Neural progenitor cell (in vitro differentiated cells): ENCODE measurements around the gene PSMD9. TPM values are rescaled to one million over a fixed set of nuclear protein-coding genes. Genes with fewer than 3 reads are reported as not detected.

Experiments
- DNase-seq: peaks from one replicate; pipeline ENCODE4 v3.0.0-alpha.2; 2016; ENCODE audit warnings: low spot score
- H2AFZ ChIP-seq: fragments of 200-600 bp; sonication (generic); replicated peaks from 2 replicates; pipeline ENCODE4 v1.6.1; 2016; ENCODE audit warnings: antibody characterized with exemption
- H3F3A ChIP-seq: fragments of 200-600 bp; sonication (generic); 2 replicates; pipeline ENCODE4 v1.6.1; 2016; ENCODE audit warnings: antibody characterized with exemption, low read depth
- H3K27ac ChIP-seq: fragments of 200-600 bp; sonication (generic); 2 replicates; pipeline ENCODE4 v1.5.1; 2016; ENCODE audit warnings: mild to moderate bottlenecking
- H3K27me3 ChIP-seq: fragments of 200-600 bp; sonication (generic); 2 replicates; pipeline ENCODE4 v1.6.1; 2016; ENCODE audit warnings: mild to moderate bottlenecking, moderate library complexity
- H3K36me3 ChIP-seq: fragments of 200-600 bp; sonication (generic); 2 replicates; pipeline ENCODE4 v1.5.1; 2016
- H3K4me1 ChIP-seq: fragments of 200-600 bp; sonication (generic); 2 replicates; pipeline ENCODE4 v1.6.1; 2016; ENCODE audit warnings: mixed run types
- H3K4me2 ChIP-seq: fragments of 200-600 bp; sonication (generic); 2 replicates; pipeline ENCODE4 v1.6.1; 2016
- H3K4me3 ChIP-seq: fragments of 200-600 bp; sonication (generic); 2 replicates; pipeline ENCODE4 v1.5.1; 2016
- H3K79me2 ChIP-seq: fragments of 200-600 bp; sonication (generic); 2 replicates; pipeline ENCODE4 v1.6.1; 2016; ENCODE audit warnings: low read depth
- H3K9ac ChIP-seq: fragments of 200-600 bp; sonication (generic); 2 replicates; pipeline ENCODE4 v1.6.1; 2016
- H3K9me3 ChIP-seq: fragments of 200-600 bp; sonication (generic); 2 replicates; pipeline ENCODE4 v1.5.1; 2016; ENCODE audit warnings: low read depth
- H4K20me1 ChIP-seq: fragments of 200-600 bp; sonication (generic); 2 replicates; pipeline ENCODE4 v1.6.1; 2016; ENCODE audit warnings: low read depth
- H3K27ac Mint-ChIP-seq: 3 replicates; pipeline ENCODE4 v1.8.0; 2021; ENCODE audit warnings: mixed read lengths
- H3K27me3 Mint-ChIP-seq: 2 replicates; pipeline ENCODE4 v1.8.0; 2022; ENCODE audit warnings: low read depth, mild to moderate bottlenecking, inconsistent platforms, moderate library complexity, mixed read lengths; ENCODE audit not compliant: insufficient read depth
- H3K36me3 Mint-ChIP-seq: 3 replicates; pipeline ENCODE4 v1.8.0; 2021; ENCODE audit warnings: mixed read lengths
- H3K4me1 Mint-ChIP-seq: 3 replicates; pipeline ENCODE4 v1.8.0; 2021; ENCODE audit warnings: mixed read lengths
- H3K4me3 Mint-ChIP-seq: 3 replicates; pipeline ENCODE4 v1.8.0; 2021; ENCODE audit warnings: mild to moderate bottlenecking, moderate library complexity, mixed read lengths
- H3K9me3 Mint-ChIP-seq: 3 replicates; pipeline ENCODE4 v1.8.0; 2020; ENCODE audit warnings: mixed read lengths
- EZH2 ChIP-seq: fragments of 200-600 bp; sonication (generic); IDR thresholded peaks from 2 replicates; pipeline ENCODE4 v1.6.1; 2017; ENCODE audit warnings: antibody characterized with exemption, mild to moderate bottlenecking, moderate library complexity
- EZH2phosphoT487 ChIP-seq: fragments of 200-600 bp; sonication (generic); IDR thresholded peaks from 2 replicates; pipeline ENCODE4 v1.6.1; 2017; ENCODE audit warnings: antibody characterized with exemption
- total RNA-seq: library from RNA; depleted of rRNA; stranded (reverse); fragments of >200 nt; gene quantifications from 2 replicates; pipeline ENCODE4 v1.2.3, GENCODE V29; 2015; ENCODE audit warnings: low replicate concordance
- TF ChIP-seq, protein P1 (sequence below): fragments of 200-600 bp; sonication (generic); IDR thresholded peaks from 2 replicates; pipeline ENCODE4 v1.5.1; 2017; ENCODE audit warnings: antibody characterized with exemption, mild to moderate bottlenecking

PSMD9 gene
- total RNA-seq, 1 donor from 2014 or later = 60.9 TPM

DNA sequence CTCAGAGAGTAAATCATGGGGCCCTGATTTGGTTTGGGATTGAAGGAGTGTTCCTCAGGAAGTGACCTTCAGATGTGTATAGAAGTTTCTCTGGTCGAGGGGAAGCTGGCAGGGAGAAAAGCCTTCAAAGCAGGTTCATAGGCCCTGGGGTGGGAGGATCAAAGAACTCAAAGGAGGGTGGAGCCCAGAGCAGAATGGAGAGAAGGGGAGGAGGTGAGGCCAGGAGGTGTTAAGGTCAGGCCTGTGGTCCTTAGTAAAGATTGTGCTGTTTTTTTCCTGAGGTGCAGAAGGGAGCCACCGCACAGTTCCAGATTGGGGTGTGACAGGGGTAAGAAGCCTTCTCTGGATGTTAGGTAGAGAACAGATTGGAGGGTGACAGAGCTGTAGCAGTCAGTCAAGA lies 20.1 kb downstream of the PSMD9 start:
- no peaks in the 10 kb centered on the region for H3K9me3 Mint-ChIP-seq
- peaks cover 6% of the 10 kb centered on the region for H3K4me1 Mint-ChIP-seq
- no peak overlapping the region for H3K4me2 ChIP-seq
- H3K4me3 ChIP-seq = no peak overlapping the region
- H2AFZ ChIP-seq = no peak overlapping the region
- H3K9ac ChIP-seq = no peak overlapping the region
- no peaks in the 10 kb centered on the region for H3K36me3 ChIP-seq
- peaks cover 33% of the 10 kb centered on the region for H3K36me3 Mint-ChIP-seq
- no peak overlapping the region for H3K27ac ChIP-seq
- no peaks in the 10 kb centered on the region for H3K27me3 ChIP-seq
- H3K9me3 ChIP-seq = no peaks in the 10 kb centered on the region
- H3K4me3 Mint-ChIP-seq = no peak overlapping the region
- H3K27ac Mint-ChIP-seq = peak overlapping the region; percentile 61
- no peaks in the 10 kb centered on the region for H3F3A ChIP-seq
- H4K20me1 ChIP-seq = no peaks in the 10 kb centered on the region
- DNase-seq = no peak
- H3K27me3 Mint-ChIP-seq = no peaks in the 10 kb centered on the region
- H3K79me2 ChIP-seq = no peaks in the 10 kb centered on the region
- TF ChIP-seq, protein P1, sequence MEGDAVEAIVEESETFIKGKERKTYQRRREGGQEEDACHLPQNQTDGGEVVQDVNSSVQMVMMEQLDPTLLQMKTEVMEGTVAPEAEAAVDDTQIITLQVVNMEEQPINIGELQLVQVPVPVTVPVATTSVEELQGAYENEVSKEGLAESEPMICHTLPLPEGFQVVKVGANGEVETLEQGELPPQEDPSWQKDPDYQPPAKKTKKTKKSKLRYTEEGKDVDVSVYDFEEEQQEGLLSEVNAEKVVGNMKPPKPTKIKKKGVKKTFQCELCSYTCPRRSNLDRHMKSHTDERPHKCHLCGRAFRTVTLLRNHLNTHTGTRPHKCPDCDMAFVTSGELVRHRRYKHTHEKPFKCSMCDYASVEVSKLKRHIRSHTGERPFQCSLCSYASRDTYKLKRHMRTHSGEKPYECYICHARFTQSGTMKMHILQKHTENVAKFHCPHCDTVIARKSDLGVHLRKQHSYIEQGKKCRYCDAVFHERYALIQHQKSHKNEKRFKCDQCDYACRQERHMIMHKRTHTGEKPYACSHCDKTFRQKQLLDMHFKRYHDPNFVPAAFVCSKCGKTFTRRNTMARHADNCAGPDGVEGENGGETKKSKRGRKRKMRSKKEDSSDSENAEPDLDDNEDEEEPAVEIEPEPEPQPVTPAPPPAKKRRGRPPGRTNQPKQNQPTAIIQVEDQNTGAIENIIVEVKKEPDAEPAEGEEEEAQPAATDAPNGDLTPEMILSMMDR = no peak
- no peak for TF ChIP-seq EZH2
- no peak for TF ChIP-seq EZH2phosphoT487
- no peaks in the 10 kb centered on the region for H3K4me1 ChIP-seq

DNA sequence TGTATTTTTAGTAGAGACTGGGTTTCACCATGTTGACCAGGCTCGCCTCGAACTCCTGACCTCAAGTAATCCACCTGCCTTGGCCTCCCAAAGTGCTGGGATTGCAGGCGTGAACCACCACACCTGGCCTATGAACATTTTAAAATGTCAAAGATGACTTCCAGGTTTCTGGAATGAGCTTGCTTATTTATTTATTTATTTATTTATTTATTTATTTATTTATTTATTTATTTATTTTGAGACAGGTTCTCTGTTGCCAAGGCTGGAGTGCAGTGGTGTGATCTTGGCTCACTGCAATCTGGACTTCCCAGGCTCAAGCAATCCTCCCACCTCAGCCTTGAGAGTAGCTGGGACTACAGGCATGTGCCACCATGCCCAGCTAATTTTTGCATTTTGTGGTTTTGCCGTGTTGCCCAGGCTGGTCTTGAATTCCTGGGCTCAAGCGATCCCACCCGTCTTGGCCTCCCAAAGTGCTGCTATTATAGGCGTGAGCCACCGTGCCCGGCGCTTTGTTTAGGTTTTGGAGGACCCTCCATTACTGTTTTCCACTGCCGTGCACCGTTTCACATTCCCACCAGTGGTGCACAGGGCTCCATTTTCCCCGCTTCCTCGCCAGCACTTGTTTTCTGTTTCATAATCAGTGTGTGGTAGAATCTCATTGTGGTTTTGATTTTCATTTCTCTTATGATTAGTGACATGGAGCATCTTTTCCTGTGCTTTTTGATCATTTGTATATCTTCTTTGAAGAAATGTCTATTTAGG lies 23.4 kb downstream of the PSMD9 start:
- peaks cover 25% of the 10 kb centered on the region for H3K36me3 Mint-ChIP-seq
- H3K9me3 Mint-ChIP-seq = no peaks in the 10 kb centered on the region
- Histone ChIP-seq H3K27ac (no peak overlapping the region), H4K20me1 (peaks cover 18% of the 10 kb centered on the region), H3K4me1 (peaks cover 18% of the 10 kb centered on the region), H3K4me3 (no peak overlapping the region), H3F3A (peaks cover 23% of the 10 kb centered on the region), H3K27me3 (no peaks in the 10 kb centered on the region), H3K9me3 (no peaks in the 10 kb centered on the region), H3K79me2 (no peaks in the 10 kb centered on the region), H2AFZ (no peak overlapping the region), H3K36me3 (no peaks in the 10 kb centered on the region), H3K9ac (no peak overlapping the region), H3K4me2 (no peak overlapping the region)
- peaks cover 21% of the 10 kb centered on the region for H3K4me1 Mint-ChIP-seq
- peaks cover 2% of the 10 kb centered on the region for H3K27me3 Mint-ChIP-seq
- TF ChIP-seq, protein P1 = no peak
- TF ChIP-seq EZH2 (no peak), EZH2phosphoT487 (no peak)
- H3K27ac Mint-ChIP-seq = no peak overlapping the region
- no peak overlapping the region for H3K4me3 Mint-ChIP-seq
- DNase-seq = no peak

DNA sequence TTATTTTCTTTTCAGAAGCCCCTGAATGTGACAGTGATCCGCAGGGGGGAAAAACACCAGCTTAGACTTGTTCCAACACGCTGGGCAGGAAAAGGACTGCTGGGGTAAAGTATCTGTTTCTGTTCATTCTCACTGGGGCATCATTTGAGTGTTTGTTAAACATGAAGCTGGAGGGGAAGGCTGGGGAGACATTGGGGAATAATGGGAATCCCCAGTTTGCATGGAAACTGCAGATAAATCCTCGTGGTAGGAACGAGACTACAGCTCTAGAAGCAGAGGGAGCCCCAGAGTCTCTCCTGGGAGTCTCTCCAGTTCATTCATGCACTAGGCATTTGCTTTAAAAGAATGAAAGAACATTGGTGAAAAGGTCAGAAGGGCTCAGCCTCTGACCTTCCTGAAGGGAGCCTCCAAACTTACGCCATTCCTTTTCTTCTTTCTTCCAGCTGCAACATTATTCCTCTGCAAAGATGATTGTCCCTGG lies 27.3 kb downstream of the PSMD9 start:
- H3K9ac ChIP-seq = no peak overlapping the region
- H3K9me3 Mint-ChIP-seq = no peaks in the 10 kb centered on the region
- peaks cover 34% of the 10 kb centered on the region for H3F3A ChIP-seq
- TF ChIP-seq EZH2phosphoT487 (no peak), EZH2 (no peak)
- TF ChIP-seq, protein P1 = no peak
- H3K4me1 Mint-ChIP-seq = peaks cover 31% of the 10 kb centered on the region
- peak overlapping the region; percentile 11 for H3K4me2 ChIP-seq
- H3K27ac ChIP-seq = peak overlapping the region; percentile 82
- peak overlapping the region; percentile 4 for H3K4me3 ChIP-seq
- H3K27me3 Mint-ChIP-seq = peaks cover 2% of the 10 kb centered on the region
- peak overlapping the region; percentile 5 for H3K27ac Mint-ChIP-seq
- no peaks in the 10 kb centered on the region for H3K36me3 ChIP-seq
- H3K4me3 Mint-ChIP-seq = peak overlapping the region; percentile 53
- peaks cover 14% of the 10 kb centered on the region for H3K36me3 Mint-ChIP-seq
- H3K9me3 ChIP-seq = no peaks in the 10 kb centered on the region
- peaks cover 22% of the 10 kb centered on the region for H3K4me1 ChIP-seq
- H3K79me2 ChIP-seq = no peaks in the 10 kb centered on the region
- peak; percentile 65 for DNase-seq
- no peak overlapping the region for H2AFZ ChIP-seq
- no peaks in the 10 kb centered on the region for H3K27me3 ChIP-seq
- peaks cover 18% of the 10 kb centered on the region for H4K20me1 ChIP-seq
